HG03575 (cell line): ENCODE data around the gene GCNT2.
"Not testable (repeated sequence)": the region's sequence is repeated elsewhere in the genome, so short reads cannot be mapped to it uniquely, and the experiment has no call there.

Experiments used
- ATAC-seq: cut with Tn5 transposase; IDR thresholded peaks from one replicate; pipeline ENCODE4 v1.9.1; 2021; ENCODE audit not compliant: unreplicated experiment, insufficient number of reproducible peaks, low FRiP score; ENCODE audit errors: extremely low read depth

The GCNT2 gene

GRCh38 chr6:10521104-10521808 is at the start of gene GCNT2:
TSS of gene GCNT2 (plus strand) at chr6:10521351. CDS start at chr6:10528912, 7,561 bp downstream.
- no peak for ATAC-seq

- no peak for ATAC-seq
These were observed 48.5 kb upstream of the GCNT2 start for GRCh38 chr6:10472634-10473033.

- no peak for ATAC-seq
These were observed 42.7 kb upstream of the GCNT2 start for GRCh38 chr6:10478187-10479040.

GRCh38 chr6:10479939-10480700 is 41.0 kb upstream of the GCNT2 start:
- ATAC-seq, result no peak

DNA sequence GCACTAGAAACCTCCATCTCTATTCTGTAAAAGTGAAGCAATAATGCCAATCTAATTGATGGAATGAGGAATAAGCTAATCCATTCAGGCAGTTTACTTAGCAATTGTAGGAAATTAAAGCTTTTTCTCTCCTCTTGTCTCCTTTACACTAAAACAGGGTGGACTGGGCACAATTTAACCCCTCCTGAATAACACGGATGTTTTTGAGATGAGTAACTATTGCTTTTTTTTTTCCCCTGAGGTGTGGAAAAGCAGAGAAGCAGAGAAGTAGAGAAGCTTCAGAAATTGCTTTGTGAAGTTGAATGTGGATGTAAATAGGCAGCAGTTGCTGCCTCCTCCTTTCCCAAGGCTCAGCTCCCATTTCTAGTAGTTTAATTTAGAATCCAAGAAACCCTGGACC is 40.0 kb upstream of the GCNT2 start:
- ATAC-seq, result no peak

DNA sequence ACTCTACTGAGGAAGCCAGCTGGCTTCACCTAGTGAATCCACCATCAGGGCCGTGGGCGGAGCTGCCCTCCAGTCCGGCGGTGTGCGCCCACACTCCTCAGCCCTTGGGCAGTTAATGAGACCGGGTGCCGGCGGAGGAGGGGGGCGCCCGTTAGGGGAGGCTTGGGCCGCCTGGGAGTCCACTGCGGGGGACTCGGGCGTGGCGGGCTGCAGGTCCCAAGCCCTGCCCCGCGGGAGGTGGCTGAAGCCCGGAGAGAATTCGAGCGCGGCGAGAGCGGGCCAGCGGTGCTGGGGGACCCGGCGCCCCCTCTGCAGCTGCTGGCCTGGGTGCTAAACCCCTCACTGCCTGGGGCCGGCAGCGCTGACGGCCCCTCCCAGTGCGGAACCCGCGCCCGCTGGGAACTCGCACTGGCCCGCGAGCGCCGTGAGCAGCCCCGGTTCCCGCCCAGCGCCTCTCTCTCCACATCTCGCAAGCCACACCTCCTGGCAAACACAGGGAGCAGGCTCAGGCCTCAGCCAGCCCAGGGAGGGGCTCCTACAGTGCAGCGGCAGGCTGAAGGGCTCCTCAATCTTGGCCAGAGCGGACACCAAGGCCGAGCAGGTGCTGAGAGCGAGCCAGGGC is 38.4 kb upstream of the GCNT2 start:
- ATAC-seq, result no peak

- no peak for ATAC-seq
These were observed 36.2 kb upstream of the GCNT2 start for GRCh38 chr6:10484912-10485311.

- ATAC-seq, result no peak
These were observed 35.7 kb upstream of the GCNT2 start for GRCh38 chr6:10485406-10485805.

DNA sequence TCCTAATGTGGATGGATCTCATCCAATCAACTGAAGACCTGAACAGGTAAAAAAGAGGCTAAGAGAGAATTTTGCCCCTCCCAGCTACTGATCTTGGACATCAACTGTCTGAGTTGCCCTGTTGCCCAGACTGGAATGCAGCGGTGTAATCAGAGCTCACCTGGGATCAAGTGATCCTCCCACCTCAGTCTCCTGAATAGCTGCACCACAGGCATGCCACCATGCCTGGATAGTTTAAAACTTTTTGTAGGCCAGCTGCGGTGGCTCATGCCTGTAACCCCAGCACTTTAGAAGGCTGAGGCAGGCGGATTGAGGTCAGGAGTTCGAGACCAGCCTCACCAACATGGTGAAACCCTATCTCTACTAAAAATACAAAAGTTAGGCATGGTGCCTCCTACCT is 34.9 kb upstream of the GCNT2 start:
- ATAC-seq, result no peak

DNA sequence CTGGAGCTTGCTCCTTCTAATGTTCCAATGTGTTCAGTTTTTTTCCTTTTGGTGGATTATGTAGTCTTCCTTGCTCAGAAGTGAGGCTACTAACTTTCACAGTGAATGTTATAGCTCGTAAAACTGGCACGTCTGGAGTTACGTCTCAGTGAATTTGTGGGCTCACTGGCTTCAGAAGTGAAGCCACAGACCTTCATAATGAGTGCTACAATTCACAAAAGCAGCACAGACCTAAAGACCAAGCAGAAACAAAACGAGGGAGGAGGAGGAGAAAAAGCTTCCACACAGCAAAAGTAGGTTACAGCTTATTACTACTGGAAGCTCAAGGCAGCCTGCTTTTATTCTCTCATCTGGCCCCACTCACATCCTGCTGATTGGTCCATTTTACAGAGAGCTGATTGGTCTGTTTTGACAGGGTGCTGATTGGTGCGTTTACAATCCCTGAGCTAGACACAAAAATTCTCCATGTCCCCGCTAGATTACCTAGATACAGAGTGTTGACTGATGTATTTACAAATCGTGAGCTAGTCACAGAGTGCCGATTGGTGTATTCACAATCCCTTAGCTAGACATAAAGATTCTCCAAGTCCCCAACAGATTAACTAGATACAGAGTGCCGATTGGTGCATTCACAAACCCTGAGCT is 34.1 kb upstream of the GCNT2 start:
- ATAC-seq, result not testable (repeated sequence)

GRCh38 chr6:10487668-10488327 is 33.4 kb upstream of the GCNT2 start:
- ATAC-seq, result no peak

- no peak for ATAC-seq
These were observed 29.7 kb upstream of the GCNT2 start for GRCh38 chr6:10491463-10491862.

DNA sequence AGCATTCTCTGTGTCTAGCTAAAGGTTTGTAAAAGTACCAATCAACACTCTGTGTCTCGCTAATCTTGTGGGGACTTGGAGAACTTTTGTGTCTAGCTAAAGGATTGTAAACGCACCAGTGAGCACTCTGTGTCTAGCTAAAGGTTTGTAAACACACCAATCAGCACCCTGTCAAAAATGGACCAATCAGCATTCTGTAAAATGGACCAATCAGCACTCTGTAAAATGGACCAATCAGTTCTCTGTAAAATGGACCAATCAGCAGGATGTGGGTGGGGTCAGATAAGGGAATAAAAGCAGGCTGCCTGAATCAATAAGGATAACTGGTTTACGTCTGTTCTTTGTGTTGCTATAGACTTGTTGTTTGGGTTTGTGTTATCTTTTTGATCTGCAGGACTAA is 29.2 kb upstream of the GCNT2 start:
- not testable (repeated sequence) for ATAC-seq

DNA sequence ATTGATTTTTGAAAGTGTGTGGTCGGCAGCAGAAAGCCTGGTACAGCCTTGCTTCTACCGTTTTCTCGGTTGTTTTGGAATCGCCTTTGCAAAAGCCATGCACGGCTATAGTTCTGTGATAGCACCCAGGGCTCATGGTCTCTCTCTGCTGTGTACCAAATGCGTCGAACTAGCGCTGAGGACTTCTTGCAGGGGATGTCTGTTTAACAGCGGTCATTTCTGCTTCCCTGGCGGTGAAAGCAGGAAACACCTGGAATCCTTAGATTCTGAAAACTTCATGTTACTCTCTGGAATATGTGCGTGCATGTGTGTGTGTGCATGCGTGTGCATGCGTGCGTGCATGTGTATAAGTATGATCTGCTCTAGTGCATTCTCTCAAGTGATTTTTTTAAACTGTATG is 26.1 kb upstream of the GCNT2 start:
- no peak for ATAC-seq

- no peak for ATAC-seq
These were observed 15.6 kb upstream of the GCNT2 start for GRCh38 chr6:10505529-10505928.

- ATAC-seq, result no peak
These were observed 13.9 kb upstream of the GCNT2 start for GRCh38 chr6:10507298-10507697.

DNA sequence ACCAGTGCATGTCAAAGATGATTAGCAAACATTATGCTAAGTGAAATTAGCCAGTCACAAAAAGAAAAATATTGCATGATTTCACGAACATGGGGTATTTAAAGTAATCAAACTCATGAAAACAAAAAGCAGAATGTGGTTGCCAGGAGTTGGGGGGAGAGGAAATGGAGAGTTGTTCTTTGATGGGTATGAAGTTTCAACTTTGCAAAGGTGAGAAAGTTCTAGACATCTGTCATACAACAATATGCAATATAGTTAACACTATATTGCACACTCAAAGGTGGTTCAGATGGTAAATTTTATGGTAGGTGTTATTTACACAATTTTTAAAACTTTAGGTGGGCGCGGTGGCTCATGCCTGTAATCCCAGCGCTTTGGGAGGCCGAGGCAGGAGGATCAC is 13.4 kb upstream of the GCNT2 start:
- no peak for ATAC-seq

GRCh38 chr6:10510592-10511367 is 10.4 kb upstream of the GCNT2 start:
- peak; percentile 62 for ATAC-seq
